Neural cell (in vitro differentiated cells): ENCODE data around the gene IGF1R. TPM values are rescaled to one million over a fixed set of nuclear protein-coding genes. Genes with fewer than 3 reads are reported as not detected.

Experiments used
- H2AFZ ChIP-seq: fragments of 200-600, 300-800 bp; sonication (generic), shearing (Covaris generic); 2 replicates; pipeline ENCODE4 v1.6.0; 2014; ENCODE audit warnings: low read depth, mild to moderate bottlenecking, antibody characterized with exemption, low read length, moderate library complexity
- H3F3A ChIP-seq: fragments of 200-600 bp; shearing (Covaris generic); 2 replicates; pipeline ENCODE4 v1.6.1; 2016; ENCODE audit warnings: mild to moderate bottlenecking, moderate library complexity, mixed read lengths, antibody characterized with exemption, low read length; ENCODE audit not compliant: insufficient read depth, poor library complexity, severe bottlenecking
- H3K27ac ChIP-seq: fragments of 200-600, 300-800 bp; sonication (generic), shearing (Covaris generic); 2 replicates; pipeline ENCODE4 v1.5.1; 2014; ENCODE audit warnings: mild to moderate bottlenecking, low read length, moderate library complexity
- H3K27me3 ChIP-seq: fragments of 300-800, 200-600 bp; sonication (generic), shearing (Covaris generic); 2 replicates; pipeline ENCODE4 v1.6.0; 2014; ENCODE audit warnings: mild to moderate bottlenecking, low read depth, low read length, moderate library complexity; ENCODE audit not compliant: insufficient read depth
- H3K36me3 ChIP-seq: fragments of 300-800, 200-600 bp; sonication (generic), shearing (Covaris generic); 2 replicates; pipeline ENCODE4 v1.5.1; 2014; ENCODE audit warnings: mild to moderate bottlenecking, antibody characterized with exemption, low read length, moderate library complexity; ENCODE audit not compliant: insufficient read depth
- H3K4me2 ChIP-seq: fragments of 300-800, 200-600 bp; sonication (generic), shearing (Covaris generic); 2 replicates; pipeline ENCODE4 v1.6.0; 2014; ENCODE audit warnings: mild to moderate bottlenecking, low read length
- H3K4me3 ChIP-seq: fragments of 300-800, 200-600 bp; sonication (generic), shearing (Covaris generic); 2 replicates; pipeline ENCODE4 v1.5.1; 2014; ENCODE audit warnings: mild to moderate bottlenecking, low read length, moderate library complexity
- H3K79me2 ChIP-seq: fragments of 200-600 bp; shearing (Covaris generic); replicated peaks from 2 replicates; pipeline ENCODE4 v1.6.0; 2014; ENCODE audit warnings: mild to moderate bottlenecking, low read length, moderate library complexity; ENCODE audit not compliant: insufficient read depth
- H3K9ac ChIP-seq: fragments of 300-800, 200-600 bp; sonication (generic), shearing (Covaris generic); 2 replicates; pipeline ENCODE4 v1.6.1; 2016; ENCODE audit warnings: mild to moderate bottlenecking, low read length, mixed read lengths
- H3K9me2 ChIP-seq: fragments of 200-600 bp; shearing (Covaris generic); 2 replicates; pipeline ENCODE4 v1.6.1; 2016; ENCODE audit warnings: mild to moderate bottlenecking, low read length, mixed read lengths; ENCODE audit not compliant: insufficient read depth
- H3K9me3 ChIP-seq: fragments of 200-600, 300-800 bp; sonication (generic), shearing (Covaris generic); 2 replicates; pipeline ENCODE4 v1.6.1; 2016; ENCODE audit warnings: mild to moderate bottlenecking, mixed run types, low read length, moderate library complexity, mixed read lengths
- H4K20me1 ChIP-seq: fragments of 200-600 bp; shearing (Covaris generic); 2 replicates; pipeline ENCODE4 v1.6.1; 2016; ENCODE audit warnings: mild to moderate bottlenecking, mixed run types; ENCODE audit not compliant: insufficient read depth
- EP300 ChIP-seq: fragments of 450-650 bp; conservative IDR thresholded peaks from 2 replicates; pipeline ENCODE4 v1.6.1; 2014; ENCODE audit warnings: antibody characterized with exemption, mild to moderate bottlenecking, moderate library complexity; ENCODE audit not compliant: poor library complexity, severe bottlenecking
- EZH2 ChIP-seq: fragments of 200-600, 300-800 bp; shearing (Covaris generic), sonication (generic); IDR thresholded peaks from 2 replicates; pipeline ENCODE4 v1.6.1; 2014; ENCODE audit warnings: antibody characterized with exemption, low read length, borderline replicate concordance, mild to moderate bottlenecking; ENCODE audit not compliant: insufficient read depth, poor library complexity, severe bottlenecking
- MXI1 ChIP-seq: fragments of 450-650 bp; conservative IDR thresholded peaks from 2 replicates; pipeline ENCODE4 v1.6.1; 2014; ENCODE audit warnings: antibody characterized with exemption, mild to moderate bottlenecking; ENCODE audit not compliant: poor library complexity, severe bottlenecking
- POLR2AphosphoS5 ChIP-seq: IDR thresholded peaks from 2 replicates; pipeline ENCODE4 v1.6.1; 2012
- RAD21 ChIP-seq: fragments of 450-650 bp; conservative IDR thresholded peaks from 2 replicates; pipeline ENCODE4 v1.6.1; 2014; ENCODE audit warnings: antibody characterized with exemption, mild to moderate bottlenecking, moderate library complexity
- SMC3 ChIP-seq: fragments of 450-650 bp; conservative IDR thresholded peaks from 2 replicates; pipeline ENCODE4 v1.6.1; 2014; ENCODE audit warnings: antibody characterized with exemption, mild to moderate bottlenecking, moderate library complexity; ENCODE audit not compliant: poor library complexity
- TAF1 ChIP-seq: IDR thresholded peaks from 2 replicates; pipeline ENCODE4 v1.6.1; 2012; ENCODE audit warnings: low read depth
- polyA plus RNA-seq: library from polyadenylated mRNA; depleted of rRNA; stranded (reverse); fragments of >200 nt; gene quantifications from 2 replicates; pipeline ENCODE4 v1.2.3, GENCODE V29; 2014
- TF ChIP-seq, protein P1 (sequence below): IDR thresholded peaks from 2 replicates; pipeline ENCODE4 v1.6.1; 2012; ENCODE audit warnings: borderline replicate concordance
- TF ChIP-seq, protein P2 (sequence below): fragments of 450-650 bp; IDR thresholded peaks from 2 replicates; pipeline ENCODE4 v1.5.1; 2014; ENCODE audit warnings: antibody characterized with exemption, mild to moderate bottlenecking, moderate library complexity; ENCODE audit not compliant: poor library complexity, severe bottlenecking

IGF1R gene
- polyA plus RNA-seq, 1 donor from 2014 or later = 10.9 TPM

DNA sequence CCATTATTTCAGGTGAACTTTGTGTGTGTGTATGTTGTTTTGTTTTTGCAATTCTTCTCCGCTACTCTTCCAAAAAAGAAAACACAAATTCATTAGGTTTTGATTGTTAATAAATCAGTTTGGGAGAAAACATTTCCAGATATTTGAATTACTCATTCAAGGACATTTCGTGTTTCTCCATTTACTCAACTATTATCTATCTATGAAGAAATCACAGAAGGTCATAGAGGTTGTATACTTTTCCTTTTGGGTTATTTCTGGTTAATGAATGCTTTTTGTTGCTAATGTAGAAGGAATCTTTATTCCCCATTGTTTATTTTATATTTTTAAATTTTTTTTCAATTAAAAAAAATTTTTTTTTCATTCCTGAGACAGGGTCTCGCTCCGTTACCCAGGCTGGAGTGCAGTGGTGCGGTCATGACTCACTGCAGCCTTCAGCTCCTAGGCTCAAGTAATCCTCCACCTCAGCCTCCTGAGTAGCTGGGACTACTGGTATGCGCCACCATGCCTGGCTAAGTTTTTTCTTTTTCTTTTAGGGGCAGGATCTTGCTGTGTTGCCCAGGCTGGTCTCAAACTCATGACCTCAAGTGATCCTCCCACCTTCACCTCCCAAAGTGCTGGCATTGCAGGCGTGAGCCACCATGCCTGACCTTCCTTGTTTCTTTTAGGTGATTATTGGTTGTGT is 28.4 kb downstream of the IGF1R start:
- H3K36me3 ChIP-seq = no peaks in the 10 kb centered on the region

DNA sequence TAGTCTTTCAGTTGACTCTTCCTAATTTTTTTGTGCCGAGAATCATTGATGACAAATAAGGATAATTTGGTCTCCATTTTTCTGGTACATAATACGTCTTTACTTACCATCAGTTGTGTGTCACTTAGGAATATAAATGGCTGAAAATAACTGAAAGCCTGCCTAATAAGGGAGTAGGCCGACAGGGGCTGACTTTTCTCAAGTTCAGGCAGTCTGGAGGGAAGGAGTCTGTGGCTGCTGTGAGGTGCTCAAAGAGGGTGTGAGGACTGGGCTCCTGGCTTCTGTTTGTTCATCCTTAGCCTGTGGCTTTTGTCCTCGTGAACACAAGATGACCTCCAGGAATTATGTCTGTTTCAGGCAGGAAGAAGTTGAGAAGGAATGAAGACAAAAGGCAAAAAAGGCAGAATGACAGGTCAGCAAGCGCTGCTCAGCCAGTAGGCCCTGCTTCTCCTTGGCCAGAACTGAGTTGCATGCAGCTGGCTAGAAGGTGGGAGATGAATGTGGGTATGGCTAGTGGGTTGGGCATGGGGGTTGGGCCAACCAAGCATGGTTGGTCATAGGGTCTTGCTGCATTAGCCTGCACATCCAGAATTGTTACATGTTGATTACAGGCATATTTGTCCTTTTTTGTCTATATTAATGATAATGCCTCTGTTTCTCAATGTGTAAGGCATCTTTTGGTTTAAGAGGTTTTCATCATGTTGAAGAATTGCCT is 29.2 kb downstream of the IGF1R start:
- H3K36me3 ChIP-seq = no peaks in the 10 kb centered on the region
- no peaks in the 10 kb centered on the region for H3K9me2 ChIP-seq
- no peaks in the 10 kb centered on the region for H4K20me1 ChIP-seq
- H3F3A ChIP-seq = no peaks in the 10 kb centered on the region
- H3K9ac ChIP-seq = no peak overlapping the region
- H2AFZ ChIP-seq = no peak overlapping the region
- no peaks in the 10 kb centered on the region for H3K9me3 ChIP-seq
- peaks cover 80% of the 10 kb centered on the region for H3K79me2 ChIP-seq
- no peak overlapping the region for H3K4me3 ChIP-seq
- no peak overlapping the region for H3K4me2 ChIP-seq
- no peak overlapping the region for H3K27ac ChIP-seq
- H3K27me3 ChIP-seq = no peaks in the 10 kb centered on the region
- TF ChIP-seq SMC3 (no peak), TAF1 (no peak), RAD21 (no peak), EP300 (no peak), MXI1 (no peak), EZH2 (no peak)
- TF ChIP-seq, protein P1, sequence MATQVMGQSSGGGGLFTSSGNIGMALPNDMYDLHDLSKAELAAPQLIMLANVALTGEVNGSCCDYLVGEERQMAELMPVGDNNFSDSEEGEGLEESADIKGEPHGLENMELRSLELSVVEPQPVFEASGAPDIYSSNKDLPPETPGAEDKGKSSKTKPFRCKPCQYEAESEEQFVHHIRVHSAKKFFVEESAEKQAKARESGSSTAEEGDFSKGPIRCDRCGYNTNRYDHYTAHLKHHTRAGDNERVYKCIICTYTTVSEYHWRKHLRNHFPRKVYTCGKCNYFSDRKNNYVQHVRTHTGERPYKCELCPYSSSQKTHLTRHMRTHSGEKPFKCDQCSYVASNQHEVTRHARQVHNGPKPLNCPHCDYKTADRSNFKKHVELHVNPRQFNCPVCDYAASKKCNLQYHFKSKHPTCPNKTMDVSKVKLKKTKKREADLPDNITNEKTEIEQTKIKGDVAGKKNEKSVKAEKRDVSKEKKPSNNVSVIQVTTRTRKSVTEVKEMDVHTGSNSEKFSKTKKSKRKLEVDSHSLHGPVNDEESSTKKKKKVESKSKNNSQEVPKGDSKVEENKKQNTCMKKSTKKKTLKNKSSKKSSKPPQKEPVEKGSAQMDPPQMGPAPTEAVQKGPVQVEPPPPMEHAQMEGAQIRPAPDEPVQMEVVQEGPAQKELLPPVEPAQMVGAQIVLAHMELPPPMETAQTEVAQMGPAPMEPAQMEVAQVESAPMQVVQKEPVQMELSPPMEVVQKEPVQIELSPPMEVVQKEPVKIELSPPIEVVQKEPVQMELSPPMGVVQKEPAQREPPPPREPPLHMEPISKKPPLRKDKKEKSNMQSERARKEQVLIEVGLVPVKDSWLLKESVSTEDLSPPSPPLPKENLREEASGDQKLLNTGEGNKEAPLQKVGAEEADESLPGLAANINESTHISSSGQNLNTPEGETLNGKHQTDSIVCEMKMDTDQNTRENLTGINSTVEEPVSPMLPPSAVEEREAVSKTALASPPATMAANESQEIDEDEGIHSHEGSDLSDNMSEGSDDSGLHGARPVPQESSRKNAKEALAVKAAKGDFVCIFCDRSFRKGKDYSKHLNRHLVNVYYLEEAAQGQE = no peak
- TF ChIP-seq, protein P2, sequence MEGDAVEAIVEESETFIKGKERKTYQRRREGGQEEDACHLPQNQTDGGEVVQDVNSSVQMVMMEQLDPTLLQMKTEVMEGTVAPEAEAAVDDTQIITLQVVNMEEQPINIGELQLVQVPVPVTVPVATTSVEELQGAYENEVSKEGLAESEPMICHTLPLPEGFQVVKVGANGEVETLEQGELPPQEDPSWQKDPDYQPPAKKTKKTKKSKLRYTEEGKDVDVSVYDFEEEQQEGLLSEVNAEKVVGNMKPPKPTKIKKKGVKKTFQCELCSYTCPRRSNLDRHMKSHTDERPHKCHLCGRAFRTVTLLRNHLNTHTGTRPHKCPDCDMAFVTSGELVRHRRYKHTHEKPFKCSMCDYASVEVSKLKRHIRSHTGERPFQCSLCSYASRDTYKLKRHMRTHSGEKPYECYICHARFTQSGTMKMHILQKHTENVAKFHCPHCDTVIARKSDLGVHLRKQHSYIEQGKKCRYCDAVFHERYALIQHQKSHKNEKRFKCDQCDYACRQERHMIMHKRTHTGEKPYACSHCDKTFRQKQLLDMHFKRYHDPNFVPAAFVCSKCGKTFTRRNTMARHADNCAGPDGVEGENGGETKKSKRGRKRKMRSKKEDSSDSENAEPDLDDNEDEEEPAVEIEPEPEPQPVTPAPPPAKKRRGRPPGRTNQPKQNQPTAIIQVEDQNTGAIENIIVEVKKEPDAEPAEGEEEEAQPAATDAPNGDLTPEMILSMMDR = no peak

More for the DNA sequence above, 28.4 kb downstream of the IGF1R start:
- no peaks in the 10 kb centered on the region for H3K9me3 ChIP-seq
- no peak overlapping the region for H2AFZ ChIP-seq
- TF ChIP-seq TAF1 (no peak), RAD21 (no peak), EP300 (no peak), SMC3 (no peak), EZH2 (no peak), MXI1 (no peak), POLR2AphosphoS5 (no peak)
- TF ChIP-seq, protein P2 = no peak
- TF ChIP-seq, protein P1 = no peak
- no peaks in the 10 kb centered on the region for H4K20me1 ChIP-seq
- peaks cover 77% of the 10 kb centered on the region for H3K79me2 ChIP-seq
- no peak overlapping the region for H3K4me2 ChIP-seq
- H3K9ac ChIP-seq = no peak overlapping the region
- H3K27me3 ChIP-seq = no peaks in the 10 kb centered on the region
- H3F3A ChIP-seq = no peaks in the 10 kb centered on the region
- no peak overlapping the region for H3K4me3 ChIP-seq
- no peaks in the 10 kb centered on the region for H3K9me2 ChIP-seq
- H3K27ac ChIP-seq = no peak overlapping the region
